MCF 10A (cell line): Measurements from ENCODE around the gene PKN1. TPM values are rescaled to one million over a fixed set of nuclear protein-coding genes. Genes with fewer than 3 reads are reported as not detected.

ENCODE experiments used
- BruUV-seq: library from RNA; stranded (reverse); fragments of 400-500 nt; replicated peaks from 2 replicates; lab custom pipeline; 2021; lab: Mats Ljungman, UMichigan
- CTCF ChIA-PET: fragments of 300-600 bp; sonication (Branson Sonifier 250); formaldehyde crosslinking; extraction: SDS; loops from one replicate; lab custom pipeline; 2021; ENCODE audit warnings: antibody characterized with exemption, inconsistent platforms; lab: Yijun Ruan, JAX
- POLR2A ChIA-PET: fragments of 300-600, 350-650 bp; sonication (Branson Sonifier 250); formaldehyde crosslinking; extraction: SDS; loops from one replicate; lab custom pipeline; 2020; ENCODE audit warnings: antibody characterized with exemption, inconsistent platforms; lab: Yijun Ruan, JAX
- DNase-seq: peaks from one replicate; pipeline ENCODE4 v3.0.0-alpha.2; 2018; ENCODE audit not compliant: unreplicated experiment
- H3K27ac Mint-ChIP-seq: one replicate; pipeline ENCODE4 v1.8.0; 2022; ENCODE audit warnings: mild to moderate bottlenecking, low read depth, mixed read lengths; ENCODE audit not compliant: unreplicated experiment
- H3K27me3 Mint-ChIP-seq: one replicate; pipeline ENCODE4 v1.8.0; 2022; ENCODE audit warnings: mixed read lengths; ENCODE audit not compliant: insufficient read depth, unreplicated experiment
- H3K36me3 Mint-ChIP-seq: one replicate; pipeline ENCODE4 v1.8.0; 2022; ENCODE audit warnings: mild to moderate bottlenecking, moderate library complexity, mixed read lengths; ENCODE audit not compliant: insufficient read depth, unreplicated experiment
- H3K4me1 Mint-ChIP-seq: one replicate; pipeline ENCODE4 v1.8.0; 2022; ENCODE audit warnings: mixed read lengths; ENCODE audit not compliant: insufficient read depth, unreplicated experiment
- H3K4me3 Mint-ChIP-seq: one replicate; pipeline ENCODE4 v1.8.0; 2022; ENCODE audit warnings: mild to moderate bottlenecking, moderate library complexity, mixed read lengths; ENCODE audit not compliant: unreplicated experiment
- H3K9me3 Mint-ChIP-seq: one replicate; pipeline ENCODE4 v1.8.0; 2022; ENCODE audit warnings: mixed read lengths; ENCODE audit not compliant: unreplicated experiment
- intact Hi-C: fragments of 100-400 bp; cut with micrococcal nuclease; formaldehyde crosslinking; loops from 2 replicates; pipeline ENCODE4 v1.14.1; 2022
- total RNA-seq: library from RNA; stranded (reverse); gene quantifications from 2 replicates; pipeline ENCODE4 v1.2.3, GENCODE V29; 2022
- TF ChIP-seq, protein P1 (sequence below): fragments of 200-600 bp; IDR thresholded peaks from one replicate; pipeline ENCODE4 v1.8.0; 2022; ENCODE audit warnings: antibody characterized with exemption, mild to moderate bottlenecking; ENCODE audit not compliant: unreplicated experiment

PKN1 gene
- total RNA-seq, 1 experiment from 2014 or later: 94.8 TPM

DNA sequence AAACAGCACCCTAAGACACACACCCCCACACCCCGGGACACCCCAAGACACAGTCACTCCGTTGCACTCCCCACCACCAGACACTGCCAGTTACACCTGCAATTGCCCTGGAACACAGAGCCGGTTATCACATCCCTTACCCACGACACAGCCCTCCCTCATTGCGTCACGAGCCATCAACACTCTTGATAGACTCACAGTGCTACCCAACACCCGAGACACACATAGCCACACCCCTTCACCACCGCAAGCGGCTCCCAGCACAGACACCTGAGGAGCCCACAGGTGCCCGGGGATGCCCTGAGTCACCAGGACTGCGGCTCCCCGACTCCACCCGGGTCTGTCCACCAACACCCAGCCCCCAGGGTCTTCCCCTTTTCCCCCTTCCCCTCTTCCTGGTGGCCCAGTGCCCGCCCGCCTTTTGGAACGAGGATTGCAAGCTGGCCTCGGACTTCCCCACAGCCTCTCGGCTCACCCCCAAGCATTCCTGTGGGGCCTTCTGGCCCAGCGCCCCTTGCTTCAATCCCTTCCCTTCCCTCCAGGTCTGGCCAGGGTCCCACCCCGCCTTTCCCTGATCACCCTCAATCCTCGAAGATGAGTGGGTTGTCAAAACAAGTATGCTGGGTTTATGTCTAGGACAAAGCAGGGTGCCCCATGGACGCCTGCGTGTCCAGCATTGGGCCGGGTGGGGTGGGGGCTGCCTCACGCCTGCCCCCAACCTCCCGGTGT lies 43.7 kb downstream of the PKN1 start:
- peak; percentile 75 for DNase-seq
- TF ChIP-seq, protein P1, sequence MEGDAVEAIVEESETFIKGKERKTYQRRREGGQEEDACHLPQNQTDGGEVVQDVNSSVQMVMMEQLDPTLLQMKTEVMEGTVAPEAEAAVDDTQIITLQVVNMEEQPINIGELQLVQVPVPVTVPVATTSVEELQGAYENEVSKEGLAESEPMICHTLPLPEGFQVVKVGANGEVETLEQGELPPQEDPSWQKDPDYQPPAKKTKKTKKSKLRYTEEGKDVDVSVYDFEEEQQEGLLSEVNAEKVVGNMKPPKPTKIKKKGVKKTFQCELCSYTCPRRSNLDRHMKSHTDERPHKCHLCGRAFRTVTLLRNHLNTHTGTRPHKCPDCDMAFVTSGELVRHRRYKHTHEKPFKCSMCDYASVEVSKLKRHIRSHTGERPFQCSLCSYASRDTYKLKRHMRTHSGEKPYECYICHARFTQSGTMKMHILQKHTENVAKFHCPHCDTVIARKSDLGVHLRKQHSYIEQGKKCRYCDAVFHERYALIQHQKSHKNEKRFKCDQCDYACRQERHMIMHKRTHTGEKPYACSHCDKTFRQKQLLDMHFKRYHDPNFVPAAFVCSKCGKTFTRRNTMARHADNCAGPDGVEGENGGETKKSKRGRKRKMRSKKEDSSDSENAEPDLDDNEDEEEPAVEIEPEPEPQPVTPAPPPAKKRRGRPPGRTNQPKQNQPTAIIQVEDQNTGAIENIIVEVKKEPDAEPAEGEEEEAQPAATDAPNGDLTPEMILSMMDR: no peak
- BruUV-seq: no TSS peak
- Mint-ChIP-seq H3K9me3 (no peaks in the 10 kb centered on the region), H3K4me3 (no peak overlapping the region), H3K27me3 (no peaks in the 10 kb centered on the region), H3K4me1 (peaks cover 14% of the 10 kb centered on the region), H3K36me3 (peaks cover 39% of the 10 kb centered on the region), H3K27ac (no peak overlapping the region)
- POLR2A ChIA-PET: no interaction called here
- intact Hi-C loops: loop anchor here (5.0 kb wide), 1 partner anchor 340 kb away; the partner anchor contains the start of gene ASF1B
- CTCF ChIA-PET: interaction anchor here (0.5 to 1.2 kb wide), 5 partner anchors 79 to 1084 kb away, joined by 3 to 4 read pairs (median 3); partner anchors contain the start of gene ASF1B

DNA sequence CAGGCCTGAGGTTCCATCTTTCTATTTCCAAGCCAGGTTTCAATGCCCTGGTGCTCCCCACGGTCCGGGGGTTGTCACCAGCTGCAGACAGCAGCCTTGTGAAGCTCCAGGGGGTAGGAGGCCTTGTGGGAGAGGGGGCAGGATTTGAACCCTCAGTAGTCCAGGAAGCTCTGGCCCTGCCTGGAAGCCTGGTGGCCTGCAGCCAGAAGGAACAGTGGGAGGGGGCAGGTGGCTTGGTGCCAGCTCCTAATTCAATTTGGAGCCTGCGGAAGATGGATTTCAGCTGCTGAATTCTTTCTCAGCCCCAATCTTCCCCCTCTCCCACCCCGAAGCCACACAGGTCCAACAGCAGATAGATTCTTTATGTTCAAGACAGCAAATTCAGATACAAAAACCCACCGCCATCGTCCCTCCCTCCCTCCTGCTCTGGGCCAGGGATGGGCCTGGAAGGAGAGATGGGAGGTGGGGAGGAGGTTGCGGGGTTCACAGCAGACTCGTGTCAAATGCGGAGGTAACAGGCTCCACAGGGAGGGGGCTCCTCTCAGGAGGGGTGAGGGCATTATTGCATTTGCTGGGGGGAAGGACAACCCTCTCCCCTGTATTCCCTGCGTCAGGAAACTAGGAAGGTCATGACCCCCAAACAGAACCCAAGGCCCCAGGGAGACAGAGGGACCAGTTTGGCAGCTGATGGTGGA lies 44.5 kb downstream of the PKN1 start:
- BruUV-seq: no TSS peak
- intact Hi-C loops: loop anchor here (5.0 kb wide), 1 partner anchor 340 kb away; the partner anchor contains the start of gene ASF1B
- TF ChIP-seq, protein P1: no peak
- Mint-ChIP-seq H3K4me1 (peaks cover 14% of the 10 kb centered on the region), H3K9me3 (no peaks in the 10 kb centered on the region), H3K27ac (no peak overlapping the region), H3K27me3 (no peaks in the 10 kb centered on the region), H3K4me3 (no peak overlapping the region), H3K36me3 (peaks cover 43% of the 10 kb centered on the region)
- CTCF ChIA-PET: interaction anchor here (0.5 to 7.2 kb wide), 9 partner anchors 15 to 1085 kb away, joined by 3 to 50 read pairs (median 3); partner anchors contain the start of gene ASF1B
- DNase-seq: no peak
- POLR2A ChIA-PET: interaction anchor here (0.9 kb wide), 1 partner anchor 39 kb away, joined by 3 read pairs; no protein-coding TSS in a partner anchor

DNA sequence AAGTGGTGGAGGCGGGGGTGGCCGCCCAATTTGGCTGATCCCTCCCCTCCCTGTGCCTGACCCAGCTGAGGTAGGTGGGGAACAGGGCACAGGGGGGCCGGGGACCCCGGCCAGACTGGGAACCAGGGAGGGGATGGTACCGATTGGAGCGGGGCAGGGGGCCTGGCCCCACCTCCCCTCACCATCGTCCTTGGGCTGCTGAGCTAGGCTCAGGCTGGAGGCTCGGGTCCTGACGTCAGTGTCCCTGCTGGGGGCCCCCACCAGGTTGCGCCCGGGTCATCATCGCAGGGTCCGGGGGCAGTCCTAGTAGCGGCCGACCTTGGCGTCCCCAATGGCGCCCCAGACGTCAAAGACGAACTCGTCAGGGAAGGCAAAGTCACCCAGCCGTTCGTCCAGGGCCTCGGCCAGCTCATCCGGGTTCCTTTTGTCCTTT lies 45.0 kb downstream of the PKN1 start:
- H3K27ac Mint-ChIP-seq: no peak overlapping the region
- CTCF ChIA-PET: interaction anchor here (0.6 to 7.2 kb wide), 7 partner anchors 14 to 341 kb away, joined by 3 to 50 read pairs (median 4); no protein-coding TSS in a partner anchor
- intact Hi-C loops: loop anchor here (5.0 kb wide), 1 partner anchor 341 kb away; the partner anchor contains the start of gene ASF1B
- H3K27me3 Mint-ChIP-seq: no peaks in the 10 kb centered on the region
- H3K4me1 Mint-ChIP-seq: peaks cover 14% of the 10 kb centered on the region
- H3K9me3 Mint-ChIP-seq: no peaks in the 10 kb centered on the region
- POLR2A ChIA-PET: interaction anchor here (0.6 to 0.9 kb wide), 5 partner anchors 12 to 955 kb away, joined by 3 read pairs; partner anchors contain the start of gene ZNF333
- H3K36me3 Mint-ChIP-seq: peaks cover 46% of the 10 kb centered on the region
- no peak for DNase-seq
- TF ChIP-seq, protein P1: no peak
- H3K4me3 Mint-ChIP-seq: no peak overlapping the region
- BruUV-seq: TSS peak; percentile 84
